ENCODE results near the gene OR7C2. TPM values are rescaled to one million over a fixed set of nuclear protein-coding genes. Genes with fewer than 3 reads are reported as not detected.

Gene OR7C2
- polyA plus RNA-seq, 3 donors, result not detected

DNA sequence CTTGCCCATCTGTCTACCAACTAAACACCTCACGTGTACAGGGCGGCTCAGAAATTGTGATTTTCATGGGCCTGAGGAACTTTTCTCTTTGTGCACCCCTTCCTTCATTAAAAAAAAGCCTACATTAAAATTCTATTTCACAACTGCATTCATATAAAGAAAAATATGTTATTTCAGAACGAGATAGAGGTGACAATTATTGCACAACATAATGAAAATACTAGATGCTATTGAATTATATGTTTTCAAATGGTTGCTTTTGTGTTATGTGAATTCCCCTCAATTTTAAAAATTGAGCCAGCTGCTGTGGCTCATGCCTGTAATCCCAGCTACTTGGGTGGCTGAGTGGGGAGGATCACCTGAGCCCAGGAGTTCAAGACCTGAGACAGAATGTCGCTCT is 33.2 kb downstream of the OR7C2 start:
- Histone ChIP-seq H3K4me2 (replicated peaks; ENCODE audit: extremely low read depth, low read length, poor library complexity, severe bottlenecking) (no peak overlapping the region), H3K27ac (ENCODE audit: low read depth in 1 of 2, low read length in 2 of 2) (no peak overlapping the region), H3K36me3 (replicated peaks in 1 of 2; ENCODE audit: control insufficient read depth in 1 of 2, insufficient read depth in 2 of 2, low read length in 2 of 2) (no peaks in the 10 kb centered on the region), H3K27me3 (ENCODE audit: control insufficient read depth in 2 of 2, insufficient read depth in 2 of 2, low read length in 2 of 2) (peaks cover 17 to 29% of the 10 kb centered on the region in 2 donors), H3K4me3 (replicated peaks in 1 of 3; ENCODE audit: low read depth in 2 of 3, low read length in 3 of 3) (no peak overlapping the region), H3K9me3 (replicated peaks in 1 of 2; ENCODE audit: control insufficient read depth in 1 of 2, insufficient read depth in 1 of 2, low read length in 2 of 2) (peaks cover 0 to 18% of the 10 kb centered on the region in 2 donors), H4K20me1 (ENCODE audit: insufficient read depth, low read length) (no peaks in the 10 kb centered on the region), H3K4me1 (ENCODE audit: control insufficient read depth in 1 of 2, insufficient read depth in 2 of 2, low read length in 2 of 2) (no peaks in the 10 kb centered on the region), H2AFZ (ENCODE audit: insufficient read depth, low read depth, low read length, poor library complexity, severe bottlenecking) (no peak overlapping the region), H3K9ac (ENCODE audit: insufficient read depth, low read length, poor library complexity, severe bottlenecking) (no peak overlapping the region), H3K79me2 (ENCODE audit: insufficient read depth, low read length) (no peaks in the 10 kb centered on the region)
- no peak overlapping the region for H3K27ac Mint-ChIP-seq
- WGBS (ENCODE audit: insufficient coverage), result 100% methylated on average over 1 of the region's 4 CpGs
- TF ChIP-seq CTCF (IDR thresholded peaks at IDR 0.05), result no peak
- H3K4me1 Mint-ChIP-seq, result no peaks in the 10 kb centered on the region
- peaks cover 0 to 9% of the 10 kb centered on the region in 2 donors for H3K36me3 Mint-ChIP-seq
- H3K9me3 Mint-ChIP-seq, result peaks cover 0 to 5% (median 2%) of the 10 kb centered on the region in 7 donors
- intact Hi-C loops (cut with micrococcal nuclease), result no loop called here
- H3K27me3 Mint-ChIP-seq (ENCODE audit: low read depth in 3 of 3), result peaks cover 21 to 45% (median 24%) of the 10 kb centered on the region in 3 donors
- no peak overlapping the region for H3K4me3 Mint-ChIP-seq
- no peak for DNase-seq

DNA sequence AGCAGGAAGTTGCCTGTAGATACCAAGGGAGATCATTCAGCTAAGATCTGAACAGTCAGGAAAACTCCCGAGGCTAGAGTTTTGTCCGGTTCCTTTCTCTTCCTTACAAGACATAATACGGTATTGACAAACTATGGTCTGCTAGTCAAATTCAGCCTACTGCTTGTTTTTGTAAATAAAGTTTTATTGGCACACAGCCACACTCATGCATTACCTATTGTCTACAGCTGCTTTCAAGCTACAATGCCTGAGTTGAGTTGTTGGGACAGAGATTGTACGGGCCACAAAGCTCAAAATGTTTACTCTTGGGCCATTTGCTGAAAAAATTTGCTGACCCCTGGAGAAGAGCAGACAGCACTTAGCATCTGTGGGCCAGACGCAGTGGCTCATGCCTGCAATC is 35.8 kb downstream of the OR7C2 start:
- no peak for TF ChIP-seq CTCF (IDR thresholded peaks at IDR 0.05)
- H3K4me3 ChIP-seq (replicated peaks in 1 of 3; ENCODE audit: low read depth in 2 of 3, low read length in 3 of 3), result no peak overlapping the region
- WGBS (ENCODE audit: insufficient coverage), result 80% methylated on average over 2 of the region's 5 CpGs
- Mint-ChIP-seq H3K4me3 (peak overlapping the region in 1 of 2 donors; percentile 57), H3K36me3 (peaks cover 0 to 11% of the 10 kb centered on the region in 2 donors), H3K27ac (no peak overlapping the region), H3K9me3 (peaks cover 0 to 5% (median 3%) of the 10 kb centered on the region in 7 donors), H3K4me1 (no peaks in the 10 kb centered on the region), H3K27me3 (ENCODE audit: low read depth in 3 of 3) (peaks cover 40 to 66% (median 42%) of the 10 kb centered on the region in 3 donors)
- H2AFZ ChIP-seq (ENCODE audit: insufficient read depth, low read depth, low read length, poor library complexity, severe bottlenecking), result no peak overlapping the region
- H3K9me3 ChIP-seq (replicated peaks in 1 of 2; ENCODE audit: control insufficient read depth in 1 of 2, insufficient read depth in 1 of 2, low read length in 2 of 2), result peaks cover 0 to 18% of the 10 kb centered on the region in 2 donors
- intact Hi-C loops (cut with micrococcal nuclease), result no loop called here
- H3K4me1 ChIP-seq (ENCODE audit: control insufficient read depth in 1 of 2, insufficient read depth in 2 of 2, low read length in 2 of 2), result no peaks in the 10 kb centered on the region
- peaks cover 33 to 49% of the 10 kb centered on the region in 2 donors for H3K27me3 ChIP-seq (ENCODE audit: control insufficient read depth in 2 of 2, insufficient read depth in 2 of 2, low read length in 2 of 2)
- H3K27ac ChIP-seq (ENCODE audit: low read depth in 1 of 2, low read length in 2 of 2), result no peak overlapping the region
- H3K36me3 ChIP-seq (replicated peaks in 1 of 2; ENCODE audit: control insufficient read depth in 1 of 2, insufficient read depth in 2 of 2, low read length in 2 of 2), result no peaks in the 10 kb centered on the region
- no peak for DNase-seq
- no peaks in the 10 kb centered on the region for H4K20me1 ChIP-seq (ENCODE audit: insufficient read depth, low read length)
- H3K9ac ChIP-seq (ENCODE audit: insufficient read depth, low read length, poor library complexity, severe bottlenecking), result no peak overlapping the region
- no peaks in the 10 kb centered on the region for H3K79me2 ChIP-seq (ENCODE audit: insufficient read depth, low read length)
- H3K4me2 ChIP-seq (replicated peaks; ENCODE audit: extremely low read depth, low read length, poor library complexity, severe bottlenecking), result no peak overlapping the region
